NCI-H2107 treated with DMSO at 0.1 percent for 48 hours (cell line): ENCODE measurements around the gene AKT3.

ENCODE experiments used
- DNase-seq: peaks from one replicate; lab custom pipeline; 2025; ENCODE audit not compliant: unreplicated experiment; lab: John Stamatoyannopoulos, UW

AKT3 gene

DNA sequence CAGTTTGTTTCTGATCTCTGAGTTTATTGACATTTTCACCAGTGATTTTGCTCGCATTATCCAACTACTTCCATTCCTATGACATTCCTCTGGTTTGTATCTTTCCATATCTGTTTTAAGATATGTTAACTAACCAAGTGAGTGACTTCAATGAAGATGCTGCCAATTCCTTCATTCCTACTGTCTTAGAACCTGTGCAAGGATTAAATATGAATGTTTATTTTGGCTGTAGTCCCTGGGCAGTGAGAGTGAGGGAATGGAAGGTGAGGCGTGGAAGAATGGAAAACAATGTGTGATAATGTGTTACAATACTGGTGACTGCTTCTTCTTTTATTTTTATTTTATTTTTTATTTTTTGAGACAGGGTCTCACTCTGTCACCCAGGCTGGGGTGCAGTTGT is 411.2 kb downstream of the AKT3 start:
- no peak for DNase-seq
